Measurements from ENCODE around the gene FHAD1.

- TF ChIP-seq EZH2phosphoT487 (IDR thresholded peaks at IDR 0.05; ENCODE audit: borderline replicate concordance, low read length), result no peak
- TF ChIP-seq, protein P1, sequence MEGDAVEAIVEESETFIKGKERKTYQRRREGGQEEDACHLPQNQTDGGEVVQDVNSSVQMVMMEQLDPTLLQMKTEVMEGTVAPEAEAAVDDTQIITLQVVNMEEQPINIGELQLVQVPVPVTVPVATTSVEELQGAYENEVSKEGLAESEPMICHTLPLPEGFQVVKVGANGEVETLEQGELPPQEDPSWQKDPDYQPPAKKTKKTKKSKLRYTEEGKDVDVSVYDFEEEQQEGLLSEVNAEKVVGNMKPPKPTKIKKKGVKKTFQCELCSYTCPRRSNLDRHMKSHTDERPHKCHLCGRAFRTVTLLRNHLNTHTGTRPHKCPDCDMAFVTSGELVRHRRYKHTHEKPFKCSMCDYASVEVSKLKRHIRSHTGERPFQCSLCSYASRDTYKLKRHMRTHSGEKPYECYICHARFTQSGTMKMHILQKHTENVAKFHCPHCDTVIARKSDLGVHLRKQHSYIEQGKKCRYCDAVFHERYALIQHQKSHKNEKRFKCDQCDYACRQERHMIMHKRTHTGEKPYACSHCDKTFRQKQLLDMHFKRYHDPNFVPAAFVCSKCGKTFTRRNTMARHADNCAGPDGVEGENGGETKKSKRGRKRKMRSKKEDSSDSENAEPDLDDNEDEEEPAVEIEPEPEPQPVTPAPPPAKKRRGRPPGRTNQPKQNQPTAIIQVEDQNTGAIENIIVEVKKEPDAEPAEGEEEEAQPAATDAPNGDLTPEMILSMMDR (IDR thresholded peaks at IDR 0.05; ENCODE audit: low read depth, low read length, poor library complexity, severe bottlenecking), result no peak
Observed at GRCh38 chr1:15423355-15424077, 176.5 kb downstream of the FHAD1 start.
